IMR-90 (cell line): ENCODE results near the gene C16orf86. TPM values are rescaled to one million over a fixed set of nuclear protein-coding genes. Genes with fewer than 3 reads are reported as not detected.

Experiments
- ATAC-seq: fragments of 200-7000 bp; cut with Tn5 transposase; 2 replicates; pipeline ENCODE4 v1.9.1; 2020; ENCODE audit warnings: low read depth, mild to moderate bottlenecking, moderate library complexity
- BruUV-seq: library from RNA; stranded (reverse); fragments of 400-500 nt; replicated peaks from 2 replicates; lab custom pipeline; 2021; lab: Mats Ljungman, UMichigan
- CTCF ChIA-PET: fragments of 300-600 bp; formaldehyde crosslinking; extraction: SDS; loops from one replicate; lab custom pipeline; 2021; ENCODE audit warnings: antibody characterized with exemption; lab: Yijun Ruan, JAX
- POLR2A ChIA-PET: fragments of 300-600 bp; sonication (Branson Sonifier 250); formaldehyde crosslinking; loops from one replicate; lab custom pipeline; 2022; ENCODE audit warnings: antibody characterized with exemption; ENCODE audit not compliant: unreplicated experiment; lab: Charles Lee
- DNase-seq: peaks from one replicate; pipeline ENCODE4 v3.0.0; 2013
- H2AFZ ChIP-seq: replicated peaks from 2 replicates; pipeline ENCODE3; 2013; ENCODE audit warnings: low read length, mild to moderate bottlenecking; ENCODE audit not compliant: poor library complexity
- H2AK5ac ChIP-seq: 2 replicates; pipeline ENCODE4 v1.6.1; 2013; ENCODE audit warnings: low read depth, low read length, inconsistent platforms
- H2AK9ac ChIP-seq: replicated peaks from 2 replicates; pipeline ENCODE3; 2013; ENCODE audit warnings: mild to moderate bottlenecking, low read depth, low read length, moderate library complexity; ENCODE audit not compliant: poor library complexity
- H2BK120ac ChIP-seq: 2 replicates; pipeline ENCODE4 v1.6.1; 2013; ENCODE audit warnings: low read depth, low read length, inconsistent platforms
- H2BK15ac ChIP-seq: 3 replicates; pipeline ENCODE4 v1.6.1; 2013; ENCODE audit warnings: low read depth, low read length, inconsistent platforms
- H2BK20ac ChIP-seq: 2 replicates; pipeline ENCODE4 v1.6.1; 2013; ENCODE audit warnings: low read depth, mild to moderate bottlenecking, inconsistent platforms, low read length, moderate library complexity
- H2BK5ac ChIP-seq: 2 replicates; pipeline ENCODE4 v1.6.1; 2013; ENCODE audit warnings: mild to moderate bottlenecking, low read depth, low read length, inconsistent platforms; ENCODE audit not compliant: poor library complexity, severe bottlenecking
- H3K14ac ChIP-seq: replicated peaks from 2 replicates; pipeline ENCODE4 v1.6.1; 2013; ENCODE audit warnings: low read depth, low read length, inconsistent platforms
- H3K18ac ChIP-seq: 2 replicates; pipeline ENCODE4 v1.6.1; 2013; ENCODE audit warnings: low read depth, low read length, control low read depth
- H3K23ac ChIP-seq: 2 replicates; pipeline ENCODE4 v1.6.1; 2013; ENCODE audit warnings: low read depth, low read length, inconsistent platforms
- H3K27ac ChIP-seq: 2 replicates; pipeline ENCODE4 v1.5.1; 2013; ENCODE audit warnings: mild to moderate bottlenecking, control low read depth, low read length; ENCODE audit not compliant: insufficient read depth
- H3K27me3 ChIP-seq: 2 replicates; pipeline ENCODE4 v1.6.1; 2013; ENCODE audit warnings: low read length; ENCODE audit not compliant: control insufficient read depth, insufficient read depth
- H3K36me3 ChIP-seq: 2 replicates; pipeline ENCODE4 v1.6.1; 2013; ENCODE audit warnings: low read length, mixed read lengths; ENCODE audit not compliant: control insufficient read depth, insufficient read depth
- H3K4ac ChIP-seq: 2 replicates; pipeline ENCODE4 v1.6.1; 2013; ENCODE audit warnings: low read depth, low read length, inconsistent platforms
- H3K4me1 ChIP-seq: 2 replicates; pipeline ENCODE4 v1.6.1; 2013; ENCODE audit warnings: low read length, mixed read lengths; ENCODE audit not compliant: control insufficient read depth, insufficient read depth
- H3K4me2 ChIP-seq: 2 replicates; pipeline ENCODE4 v1.6.1; 2013; ENCODE audit warnings: low read depth, mild to moderate bottlenecking, control low read depth, low read length, moderate library complexity
- H3K4me3 ChIP-seq: 2 replicates; pipeline ENCODE4 v1.5.1; 2013; ENCODE audit warnings: low read depth, mild to moderate bottlenecking, control low read depth, low read length, moderate library complexity; ENCODE audit not compliant: insufficient read depth
- H3K56ac ChIP-seq: 2 replicates; pipeline ENCODE4 v1.6.1; 2013; ENCODE audit warnings: low read length, inconsistent platforms; ENCODE audit not compliant: insufficient read depth; ENCODE audit errors: extremely low read depth
- H3K79me1 ChIP-seq, 2 experiments: 2 replicates each; pipeline ENCODE4 v1.6.1; 2013; ENCODE audit warnings: low read length in 2 of 2, inconsistent platforms in 1 of 2, low read depth in 1 of 2
- H3K9ac ChIP-seq: 2 replicates; pipeline ENCODE4 v1.6.1; 2013; ENCODE audit warnings: low read depth, low read length, control low read depth
- H3K9me1 ChIP-seq: 2 replicates; pipeline ENCODE4 v1.6.1; 2013; ENCODE audit warnings: low read length, inconsistent platforms; ENCODE audit not compliant: insufficient read depth
- H3K9me3 ChIP-seq: 2 replicates; pipeline ENCODE4 v1.6.1; 2013; ENCODE audit warnings: low read length; ENCODE audit not compliant: control insufficient read depth, insufficient read depth
- H4K20me1 ChIP-seq: 2 replicates; pipeline ENCODE4 v1.6.1; 2013; ENCODE audit warnings: low read length, inconsistent platforms; ENCODE audit not compliant: insufficient read depth
- H4K5ac ChIP-seq: 2 replicates; pipeline ENCODE4 v1.6.1; 2013; ENCODE audit warnings: mild to moderate bottlenecking, low read depth, low read length, control low read depth
- H4K8ac ChIP-seq, 2 experiments: 2 replicates each; pipeline ENCODE4 v1.6.1; 2013; ENCODE audit warnings: low read depth in 2 of 2, low read length in 2 of 2, control low read depth in 1 of 2, inconsistent platforms in 1 of 2
- H4K91ac ChIP-seq: 2 replicates; pipeline ENCODE4 v1.6.1; 2013; ENCODE audit warnings: low read depth, low read length, inconsistent platforms; ENCODE audit not compliant: insufficient read depth
- BHLHE40 ChIP-seq: fragments of 150-350 bp; IDR thresholded peaks from 2 replicates; pipeline ENCODE4 v1.6.1; 2016; ENCODE audit warnings: mild to moderate bottlenecking, low read depth, low read length
- CEBPB ChIP-seq: IDR thresholded peaks from 2 replicates; pipeline ENCODE4 v1.6.1; 2012; ENCODE audit warnings: low read depth, low read length, improper control_type of control experiment
- CHD1 ChIP-seq: IDR thresholded peaks from 2 replicates; pipeline ENCODE4 v1.6.1; 2012; ENCODE audit warnings: low read depth, low read length, improper control_type of control experiment
- FOS ChIP-seq: fragments of 150-350 bp; IDR thresholded peaks from 2 replicates; pipeline ENCODE4 v1.6.1; 2016; ENCODE audit warnings: low read depth, low read length
- MAFK ChIP-seq: IDR thresholded peaks from 2 replicates; pipeline ENCODE4 v1.6.1; 2012; ENCODE audit warnings: low read depth, low read length, improper control_type of control experiment
- MAZ ChIP-seq: IDR thresholded peaks from 2 replicates; pipeline ENCODE4 v1.6.1; 2012; ENCODE audit warnings: low read depth, mild to moderate bottlenecking, low read length, improper control_type of control experiment, moderate library complexity, borderline replicate concordance
- MXI1 ChIP-seq: IDR thresholded peaks from 2 replicates; pipeline ENCODE4 v1.6.1; 2012; ENCODE audit warnings: low read depth, mild to moderate bottlenecking, low read length, moderate library complexity, borderline replicate concordance
- NFE2L2 ChIP-seq: fragments of 150-350 bp; IDR thresholded peaks from 2 replicates; pipeline ENCODE4 v1.6.1; 2016; ENCODE audit warnings: low read depth, mild to moderate bottlenecking, low read length
- POLR2A ChIP-seq: IDR thresholded peaks from 2 replicates; pipeline ENCODE4 v1.6.1; 2012; ENCODE audit warnings: mild to moderate bottlenecking, low read depth, low read length
- RAD21 ChIP-seq: IDR thresholded peaks from 2 replicates; pipeline ENCODE4 v1.6.1; 2012; ENCODE audit warnings: low read length, improper control_type of control experiment
- RCOR1 ChIP-seq: IDR thresholded peaks from 2 replicates; pipeline ENCODE4 v1.6.1; 2012; ENCODE audit warnings: mild to moderate bottlenecking, low read length, improper control_type of control experiment; ENCODE audit not compliant: insufficient replicate concordance
- RFX5 ChIP-seq: IDR thresholded peaks from 2 replicates; pipeline ENCODE4 v1.8.0; 2012; ENCODE audit warnings: low read depth, mild to moderate bottlenecking, low read length, moderate library complexity
- SMC3 ChIP-seq: fragments of 150-350 bp; IDR thresholded peaks from 2 replicates; pipeline ENCODE4 v1.6.1; 2016; ENCODE audit warnings: low read depth, mild to moderate bottlenecking, antibody characterized with exemption, low read length, moderate library complexity
- WGBS, 2 experiments: methylation state at CpG; one replicate each; pipeline versions ENCODE4 v1.1.5 to v1.1.7; 2013; ENCODE audit warnings: missing lambda C conversion rate in 2 of 2; ENCODE audit not compliant: insufficient read length in 1 of 2; ENCODE audit errors: extremely low coverage in 2 of 2; 5-methylcytosine and 5-hydroxymethylcytosine counted together
- dilution Hi-C: fragments of 300-500 bp; cut with HindIII; formaldehyde crosslinking; loops from one replicate; pipeline ENCODE4 v1.14.3; 2018; ENCODE audit warnings: low sequenced_read_pairs; ENCODE audit not compliant: unreplicated experiment
- in situ Hi-C: fragments of 300-500 bp; cut with MboI; formaldehyde crosslinking; loops from 3 replicates; pipeline ENCODE4 v1.14.3; 2019; ENCODE audit warnings: low sequenced_read_pairs, inconsistent platforms, mixed read lengths
- intact Hi-C: fragments of 100-400 bp; cut with micrococcal nuclease; formaldehyde crosslinking; loops from 2 replicates; pipeline ENCODE4 v1.10.0; 2022
- polyA plus RNA-seq, 3 experiments: library from polyadenylated mRNA; depleted of rRNA; stranded (reverse); fragments of >200 nt; gene quantifications; 2 replicates each; pipeline ENCODE4 v1.2.3, GENCODE V29; 2012; ENCODE audit warnings: low replicate concordance in 1 of 3
- total RNA-seq: library from RNA; depleted of rRNA; stranded (reverse); fragments of >200 nt; gene quantifications from 2 replicates; pipeline ENCODE4 v1.2.3, GENCODE V29; 2012
- TF ChIP-seq, protein P1 (sequence below): conservative IDR thresholded peaks from 2 replicates; pipeline ENCODE4 v1.5.1; 2012; ENCODE audit warnings: mild to moderate bottlenecking, low read depth, low read length, improper control_type of control experiment
- TF ChIP-seq, protein P2 (sequence below): fragments of 150-350 bp; IDR thresholded peaks from 2 replicates; pipeline ENCODE4 v1.6.1; 2016; ENCODE audit warnings: low read depth, mild to moderate bottlenecking, low read length, moderate library complexity, borderline replicate concordance

The C16orf86 gene
- total and polyA plus RNA-seq, 2 of the 4 experiments (the other 2 are of a cell fraction): 0.54 to 0.70 TPM

DNA sequence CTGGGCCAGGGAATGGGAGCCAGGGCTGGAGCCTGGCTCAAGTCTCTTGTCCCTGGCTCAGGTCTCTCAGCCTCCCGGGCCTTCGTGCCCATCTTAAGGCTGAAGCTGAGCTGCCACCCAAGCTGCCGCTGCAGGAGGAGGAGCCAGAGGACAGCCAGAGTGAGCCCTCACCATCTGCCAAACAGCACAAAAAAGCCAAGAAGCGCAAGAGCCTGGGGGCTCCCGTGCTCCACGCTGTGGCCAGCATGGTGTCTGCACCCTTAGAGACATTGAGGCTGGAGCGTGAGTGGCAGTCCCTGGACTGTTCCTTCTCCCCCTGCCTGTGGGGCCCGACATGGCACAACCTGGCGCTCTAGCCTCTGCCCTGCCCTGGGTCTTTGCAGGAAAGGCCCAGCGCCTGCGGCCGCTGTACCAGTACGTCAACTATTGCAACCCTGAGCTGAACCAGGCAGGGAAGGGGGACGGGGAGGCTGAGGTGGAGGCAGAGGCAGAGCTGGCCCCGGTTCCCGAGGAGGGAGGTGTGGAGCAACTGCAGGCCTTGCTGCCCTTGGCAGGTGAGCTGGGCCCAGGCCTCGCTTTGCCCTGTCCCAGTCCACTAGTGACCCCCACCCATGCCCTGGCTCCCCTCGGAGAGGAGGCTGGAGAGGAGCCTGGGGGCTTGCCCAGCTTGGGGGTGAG lies 1.3 kb downstream of the C16orf86 start:
- Histone ChIP-seq H3K4me2 (peak overlapping the region; percentile 6; the same call in 1 of the 2 replicates), H3K36me3 (peaks cover 1% of the 10 kb centered on the region; the same call in 1 of the 2 replicates), H4K8ac (peak overlapping the region; percentile 97 to 100; a peak in 2 of 4 replicates), H3K9me1 (no peaks in the 10 kb centered on the region), H3K27ac (no peak overlapping the region; the same call in 1 of the 2 replicates), H2BK5ac (no peak overlapping the region), H2BK120ac (no peak overlapping the region), H4K91ac (no peak overlapping the region), H3K9me3 (no peaks in the 10 kb centered on the region), H3K14ac (no peak overlapping the region), H4K5ac (peak overlapping the region; percentile 3; the same call in 1 of the 2 replicates), H2AK9ac (peak overlapping the region; percentile 43), H2BK15ac (no peak overlapping the region), H3K9ac (no peak overlapping the region), H3K4me1 (peaks cover 12% of the 10 kb centered on the region), H3K79me1 (peaks cover 4 to 14% of the 10 kb centered on the region in 2 experiments; a peak in 3 of 4 replicates), H4K20me1 (0 out of 2 replicates have a peak, but pooled peaks cover 6% of the 10 kb centered on the region), H2AK5ac (0 out of 2 replicates have a peak overlapping the region, but pooled peaks have one; percentile 5), H3K23ac (no peak overlapping the region), H3K4me3 (no peak overlapping the region), H3K4ac (peak overlapping the region; percentile 14), H2AFZ (peak overlapping the region; percentile 96), H3K18ac (no peak overlapping the region), H2BK20ac (no peak overlapping the region), H3K56ac (no peak overlapping the region), H3K27me3 (no peaks in the 10 kb centered on the region)
- dilution Hi-C loops: no loop called here
- intact Hi-C loops: loop anchor here (1.0 kb wide), 2 partner anchors 106 to 147 kb away; partner anchors contain the start of gene CTCF
- DNase-seq: peak; percentile 89
- WGBS, 2 experiments: 17% methylated on average over 7 of the region's 18 CpGs; no CpG with 5 or more reads in 1 of the 2 experiments
- no TSS peak for BruUV-seq
- ChIA-PET CTCF (interaction anchor here (0.6 to 1.9 kb wide), 8 partner anchors 12 to 150 kb away, joined by 3 to 20 read pairs (median 3); partner anchors contain the start of gene CTCF), POLR2A (no interaction called here)
- in situ Hi-C loops: loop anchor here (10.0 kb wide), 1 partner anchor 143 kb away; the partner anchor contains the start of gene RIPOR1
- peak; percentile 92 for ATAC-seq
- TF ChIP-seq, protein P1, sequence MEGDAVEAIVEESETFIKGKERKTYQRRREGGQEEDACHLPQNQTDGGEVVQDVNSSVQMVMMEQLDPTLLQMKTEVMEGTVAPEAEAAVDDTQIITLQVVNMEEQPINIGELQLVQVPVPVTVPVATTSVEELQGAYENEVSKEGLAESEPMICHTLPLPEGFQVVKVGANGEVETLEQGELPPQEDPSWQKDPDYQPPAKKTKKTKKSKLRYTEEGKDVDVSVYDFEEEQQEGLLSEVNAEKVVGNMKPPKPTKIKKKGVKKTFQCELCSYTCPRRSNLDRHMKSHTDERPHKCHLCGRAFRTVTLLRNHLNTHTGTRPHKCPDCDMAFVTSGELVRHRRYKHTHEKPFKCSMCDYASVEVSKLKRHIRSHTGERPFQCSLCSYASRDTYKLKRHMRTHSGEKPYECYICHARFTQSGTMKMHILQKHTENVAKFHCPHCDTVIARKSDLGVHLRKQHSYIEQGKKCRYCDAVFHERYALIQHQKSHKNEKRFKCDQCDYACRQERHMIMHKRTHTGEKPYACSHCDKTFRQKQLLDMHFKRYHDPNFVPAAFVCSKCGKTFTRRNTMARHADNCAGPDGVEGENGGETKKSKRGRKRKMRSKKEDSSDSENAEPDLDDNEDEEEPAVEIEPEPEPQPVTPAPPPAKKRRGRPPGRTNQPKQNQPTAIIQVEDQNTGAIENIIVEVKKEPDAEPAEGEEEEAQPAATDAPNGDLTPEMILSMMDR: peak; percentile 97
- TF ChIP-seq RCOR1: no peak
- no peak for TF ChIP-seq CHD1
- no peak for TF ChIP-seq FOS
- TF ChIP-seq POLR2A: no peak
- no peak for TF ChIP-seq RFX5
- TF ChIP-seq RAD21: peak; percentile 83
- TF ChIP-seq MAFK: no peak
- TF ChIP-seq CEBPB: no peak
- peak; percentile 97 for TF ChIP-seq SMC3
- TF ChIP-seq, protein P2, sequence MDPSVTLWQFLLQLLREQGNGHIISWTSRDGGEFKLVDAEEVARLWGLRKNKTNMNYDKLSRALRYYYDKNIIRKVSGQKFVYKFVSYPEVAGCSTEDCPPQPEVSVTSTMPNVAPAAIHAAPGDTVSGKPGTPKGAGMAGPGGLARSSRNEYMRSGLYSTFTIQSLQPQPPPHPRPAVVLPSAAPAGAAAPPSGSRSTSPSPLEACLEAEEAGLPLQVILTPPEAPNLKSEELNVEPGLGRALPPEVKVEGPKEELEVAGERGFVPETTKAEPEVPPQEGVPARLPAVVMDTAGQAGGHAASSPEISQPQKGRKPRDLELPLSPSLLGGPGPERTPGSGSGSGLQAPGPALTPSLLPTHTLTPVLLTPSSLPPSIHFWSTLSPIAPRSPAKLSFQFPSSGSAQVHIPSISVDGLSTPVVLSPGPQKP: no peak
- TF ChIP-seq MAZ: peak; percentile 62; the same call in 1 of the 2 replicates
- TF ChIP-seq BHLHE40: no peak
- TF ChIP-seq NFE2L2: no peak
- 0 out of 2 replicates have a peak, but pooled peaks have one; percentile 64 for TF ChIP-seq MXI1
